Measurements from ENCODE around the gene SLC35F1.

- TF ChIP-seq CTCF (conservative IDR thresholded peaks at IDR 0.05) (no peak), EZH2 (IDR thresholded peaks at IDR 0.05; ENCODE audit: low read depth) (no peak)
These were observed 16.9 kb upstream of the SLC35F1 start for GRCh38 chr6:117890172-117890571.

Measured in PC-9 (cell line).